A204.1 (cell line): ENCODE data around the gene BORCS5.

Source experiments
- FAIRE-seq: peaks from 2 replicates; lab custom pipeline; 2012; peaks lifted over from hg19 to GRCh38; lab: Jason Lieb, UNC

Gene BORCS5

DNA sequence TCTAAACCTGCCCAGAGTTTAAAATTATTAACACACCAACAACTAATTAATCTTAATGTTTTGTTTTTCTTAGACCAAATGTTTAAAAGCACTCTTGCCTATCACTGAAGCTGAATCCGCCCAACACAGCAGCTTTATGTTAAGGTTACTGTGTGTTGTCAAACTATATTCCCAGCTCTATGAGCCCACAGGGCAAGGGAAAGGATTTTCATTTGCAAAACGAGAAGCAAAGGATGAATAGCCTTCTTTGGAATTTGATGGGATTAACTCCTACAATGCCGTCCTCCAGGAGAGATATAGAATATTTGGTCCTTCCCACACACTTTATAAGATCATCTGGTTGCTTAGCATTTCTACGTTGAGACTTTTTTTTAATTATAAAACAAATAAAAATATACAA is 162.0 kb downstream of the BORCS5 start:
- FAIRE-seq = no peak
